Upper lobe of left lung (tissue), 6 donors: ENCODE results near the gene GATA3. TPM values are rescaled to one million over a fixed set of nuclear protein-coding genes. Genes with fewer than 3 reads are reported as not detected.

Experiments used
- ATAC-seq, 2 donors: fragments of 200-7000 bp; cut with Tn5 transposase; one replicate each; pipeline ENCODE4 v1.9.1; 2022; ENCODE audit warnings: mild to moderate bottlenecking in 2 of 2, moderate library complexity in 2 of 2; ENCODE audit not compliant: low FRiP score in 2 of 2
- DNase-seq, 2 donors: peaks; one replicate each; pipeline ENCODE4 v3.0.0-alpha.2; 2019 to 2020
- H3K27ac ChIP-seq, 4 donors: fragments of 200-600 bp; sonication (generic); one replicate each; pipeline ENCODE4 v1.5.1; 2016 to 2019
- H3K27me3 ChIP-seq, 4 donors: fragments of 200-600 bp; sonication (generic); one replicate each; pipeline ENCODE4 v1.5.1; 2017 to 2019
- H3K36me3 ChIP-seq, 4 donors: fragments of 200-600 bp; sonication (generic); one replicate each; pipeline ENCODE4 v1.5.1; 2016 to 2019
- H3K4me1 ChIP-seq, 4 donors: fragments of 200-600 bp; sonication (generic); one replicate each; pipeline ENCODE4 v1.5.1; 2018 to 2019
- H3K4me3 ChIP-seq, 4 donors: fragments of 200-600 bp; sonication (generic); one replicate each; pipeline ENCODE4 v1.5.1; 2017 to 2019; ENCODE audit warnings: mild to moderate bottlenecking in 2 of 4, moderate library complexity in 1 of 4
- H3K9me3 ChIP-seq, 4 donors: fragments of 200-600 bp; sonication (generic); one replicate each; pipeline ENCODE4 v1.5.1; 2018 to 2019
- CTCF ChIP-seq, 6 experiments: fragments of 450-650 bp in 4 of 6; fragments of 200-600 bp in 2 of 6; sonication (generic) in 2 of 6; IDR thresholded peaks; one replicate each; pipeline ENCODE4 v1.5.1; 2016 to 2019; ENCODE audit warnings: antibody characterized with exemption in 6 of 6
- EP300 ChIP-seq, 4 donors: sonication (generic); formaldehyde crosslinking; IDR thresholded peaks; one replicate each; pipeline ENCODE4 v1.5.1; 2017; ENCODE audit warnings: antibody characterized with exemption in 4 of 4, control low read depth in 2 of 4
- POLR2A ChIP-seq, 4 donors: fragments of 450-650 bp; IDR thresholded peaks; one replicate each; pipeline ENCODE4 v1.5.1; 2016 to 2017; ENCODE audit warnings: antibody characterized with exemption in 4 of 4, mild to moderate bottlenecking in 2 of 4
- POLR2AphosphoS5 ChIP-seq, 2 donors: sonication (generic); formaldehyde crosslinking; IDR thresholded peaks; one replicate each; pipeline ENCODE4 v1.5.1; 2017; ENCODE audit warnings: antibody characterized with exemption in 2 of 2
- WGBS, 2 donors: methylation state at CpG; one replicate each; pipeline ENCODE4 v1.1.5; 2017 to 2018; 5-methylcytosine and 5-hydroxymethylcytosine counted together
- total RNA-seq, 6 donors: library from RNA; depleted of rRNA in 4 of 6; stranded (reverse); fragments of >200 nt in 4 of 6; gene quantifications; one replicate each; pipeline versions ENCODE4 v1.1.0 to v1.2.1, GENCODE V29; 2016 to 2021
- donor health status: DM: no; HTN: no; CAD: no; lungs with moderate emphysema.
- donor health status: DM: no; HTN: yes; CAD: no; lungs with severe emphysema.

Gene GATA3
- total RNA-seq, 6 donors from 2014 or later: 0.22 to 6.3 (median 2.7) TPM

- H3K36me3 ChIP-seq: no peaks in the 10 kb centered on the region
- peaks cover 0 to 58% (median 27%) of the 10 kb centered on the region in 4 donors for H3K27me3 ChIP-seq
- peak overlapping the region; percentile 61 to 88 (median 82) for H3K27ac ChIP-seq
- TF ChIP-seq EP300 (IDR thresholded peaks at IDR 0.05): no peak
- TF ChIP-seq POLR2AphosphoS5 (IDR thresholded peaks at IDR 0.05): no peak
- peak in 1 of 4 donors; percentile 31 for TF ChIP-seq POLR2A (IDR thresholded peaks at IDR 0.05)
- TF ChIP-seq CTCF (IDR thresholded peaks at IDR 0.05): no peak
- DNase-seq (no peak), ATAC-seq (no peak)
- H3K9me3 ChIP-seq: no peaks in the 10 kb centered on the region
- H3K4me3 ChIP-seq: peak overlapping the region in 3 of 4 donors; percentile 54 to 60 (median 54)
- WGBS, 2 donors: 31 to 41% methylated on average over 13 of the region's 13 CpGs
- H3K4me1 ChIP-seq: peaks cover 37 to 87% (median 56%) of the 10 kb centered on the region in 4 donors
These were observed 2.4 kb downstream of the GATA3 start for GRCh38 chr10:8056871-8057331.

DNA sequence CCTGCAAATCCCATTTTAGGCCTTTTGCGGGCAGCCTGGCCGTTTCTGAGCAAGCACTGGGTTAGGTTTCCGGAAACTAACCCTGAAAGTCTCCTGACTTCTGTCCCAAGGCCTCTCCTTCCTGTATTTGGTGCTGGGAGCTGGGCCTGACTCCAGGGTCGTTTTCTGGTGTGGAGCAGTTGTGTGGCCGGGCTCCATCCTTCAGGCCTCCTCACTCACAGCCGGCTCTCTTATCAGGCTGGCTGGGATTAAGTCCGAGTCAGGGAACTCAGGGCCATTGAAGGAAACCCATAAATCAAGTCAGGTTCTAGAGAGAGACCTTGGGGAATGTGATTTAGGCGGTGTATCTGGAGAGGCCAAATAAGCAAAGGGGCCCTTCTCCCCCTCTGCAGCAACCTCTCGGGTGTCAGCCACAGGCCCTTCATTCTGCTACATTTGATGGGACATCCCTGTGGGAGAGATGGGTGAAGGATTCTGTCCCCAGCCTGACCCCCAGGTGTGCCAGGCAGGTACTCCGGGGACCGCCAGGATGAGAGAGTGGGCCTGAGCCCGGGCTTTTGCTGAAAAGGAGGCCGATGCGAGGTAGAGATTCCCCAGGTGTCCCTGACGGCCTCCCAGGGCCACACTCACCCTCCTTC is 3.3 kb downstream of the GATA3 start:
- no peak for TF ChIP-seq POLR2A (IDR thresholded peaks at IDR 0.05)
- no peak for TF ChIP-seq CTCF (IDR thresholded peaks at IDR 0.05)
- TF ChIP-seq POLR2AphosphoS5 (IDR thresholded peaks at IDR 0.05): no peak
- TF ChIP-seq EP300 (IDR thresholded peaks at IDR 0.05): no peak
- Histone ChIP-seq H3K36me3 (no peaks in the 10 kb centered on the region), H3K9me3 (no peaks in the 10 kb centered on the region), H3K4me3 (peak overlapping the region in 3 of 4 donors; percentile 54 to 60 (median 54)), H3K27me3 (peaks cover 0 to 50% (median 22%) of the 10 kb centered on the region in 4 donors), H3K4me1 (peaks cover 32 to 80% (median 50%) of the 10 kb centered on the region in 4 donors), H3K27ac (peak overlapping the region; percentile 34 to 88 (median 82))
- 60 to 66% methylated on average over 11 to 15 of the region's 15 CpGs for WGBS, 2 donors
- DNase-seq (no peak), ATAC-seq (no peak)

DNA sequence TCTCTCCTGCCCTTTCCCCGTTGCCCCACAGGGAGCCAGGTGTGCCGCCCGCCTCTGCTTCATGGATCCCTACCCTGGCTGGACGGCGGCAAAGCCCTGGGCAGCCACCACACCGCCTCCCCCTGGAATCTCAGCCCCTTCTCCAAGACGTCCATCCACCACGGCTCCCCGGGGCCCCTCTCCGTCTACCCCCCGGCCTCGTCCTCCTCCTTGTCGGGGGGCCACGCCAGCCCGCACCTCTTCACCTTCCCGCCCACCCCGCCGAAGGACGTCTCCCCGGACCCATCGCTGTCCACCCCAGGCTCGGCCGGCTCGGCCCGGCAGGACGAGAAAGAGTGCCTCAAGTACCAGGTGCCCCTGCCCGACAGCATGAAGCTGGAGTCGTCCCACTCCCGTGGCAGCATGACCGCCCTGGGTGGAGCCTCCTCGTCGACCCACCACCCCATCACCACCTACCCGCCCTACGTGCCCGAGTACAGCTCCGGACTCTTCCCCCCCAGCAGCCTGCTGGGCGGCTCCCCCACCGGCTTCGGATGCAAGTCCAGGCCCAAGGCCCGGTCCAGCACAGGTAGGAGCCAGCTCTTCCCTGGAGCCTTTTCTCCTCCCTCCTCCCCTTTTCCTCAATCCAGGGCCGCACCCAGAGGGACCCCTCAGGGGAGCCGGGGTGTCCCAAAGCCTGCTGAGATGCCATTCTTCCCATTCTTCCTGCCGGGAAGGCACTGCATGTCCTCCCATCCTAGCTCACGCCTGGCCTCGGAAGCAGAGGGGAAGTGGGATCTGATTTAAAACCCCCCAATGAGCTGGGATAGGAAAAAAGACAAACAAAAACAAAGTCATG is 4.0 kb downstream of the GATA3 start:
- ATAC-seq (no peak), DNase-seq (peak in 1 of 2 donors; percentile 81)
- peaks cover 0 to 43% (median 19%) of the 10 kb centered on the region in 4 donors for H3K27me3 ChIP-seq
- H3K36me3 ChIP-seq: no peaks in the 10 kb centered on the region
- H3K4me1 ChIP-seq: peaks cover 26 to 72% (median 44%) of the 10 kb centered on the region in 4 donors
- 56 to 63% methylated on average over 22 to 35 of the region's 45 CpGs for WGBS, 2 donors
- TF ChIP-seq EP300 (IDR thresholded peaks at IDR 0.05) (no peak), POLR2AphosphoS5 (IDR thresholded peaks at IDR 0.05) (no peak), CTCF (IDR thresholded peaks at IDR 0.05) (no peak), POLR2A (IDR thresholded peaks at IDR 0.05) (no peak)
- peak overlapping the region in 1 of 4 donors; percentile 32 for H3K4me3 ChIP-seq
- peak overlapping the region; percentile 34 to 88 (median 82) for H3K27ac ChIP-seq
- H3K9me3 ChIP-seq: no peaks in the 10 kb centered on the region

- 36 to 44% methylated on average over 16 of the region's 16 CpGs for WGBS, 2 donors
These were observed 4.9 kb downstream of the GATA3 start for GRCh38 chr10:8059191-8059936.

More at GRCh38 chr10:8059191-8059936, 4.9 kb downstream of the GATA3 start:
- Histone ChIP-seq H3K27me3 (peaks cover 0 to 34% (median 15%) of the 10 kb centered on the region in 4 donors), H3K4me3 (peak overlapping the region in 1 of 4 donors; percentile 32), H3K4me1 (peaks cover 19 to 64% (median 37%) of the 10 kb centered on the region in 4 donors), H3K27ac (peak overlapping the region in 3 of 4 donors; percentile 6 to 86 (median 34)), H3K36me3 (no peaks in the 10 kb centered on the region), H3K9me3 (no peaks in the 10 kb centered on the region)
- no peak for DNase-seq
- ATAC-seq: no peak
- TF ChIP-seq POLR2A (IDR thresholded peaks at IDR 0.05): no peak
- TF ChIP-seq POLR2AphosphoS5 (IDR thresholded peaks at IDR 0.05): no peak
- no peak for TF ChIP-seq CTCF (IDR thresholded peaks at IDR 0.05)
